RCC 7860 (cell line): ENCODE results near the gene ZNF408.
A peak's percentile ranks its signal among the peaks of the same experiment; 100 is the strongest.
"Not testable (repeated sequence)": the region's sequence is repeated elsewhere in the genome, so short reads cannot be mapped to it uniquely, and the experiment has no call there.

Source experiments
- DNase-seq: peaks from one replicate; pipeline ENCODE4 v3.0.0-alpha.2; 2015; ENCODE audit warnings: low spot score
- FAIRE-seq: peaks from 2 replicates; lab custom pipeline; 2012; peaks lifted over from hg19 to GRCh38; lab: Jason Lieb, UNC

Gene ZNF408

GRCh38 chr11:46700241-46701077 lies at the start of gene ZNF408, which contains the start of gene ARHGAP1:
ZNF408 (plus strand) TSS chr11:46701031; CDS start chr11:46701048, 17 bp downstream.
ARHGAP1 (minus strand) TSS chr11:46700619; CDS start chr11:46696107, 4,512 bp downstream.
- peak; percentile 88 for DNase-seq

GRCh38 chr11:46655631-46656030 lies 45.2 kb upstream of the ZNF408 start:
- no peak for FAIRE-seq

More at GRCh38 chr11:46700241-46701077, at the start of gene ZNF408, which contains the start of gene ARHGAP1:
- peak; percentile 78 for FAIRE-seq

GRCh38 chr11:46657186-46657585 lies 43.6 kb upstream of the ZNF408 start:
- FAIRE-seq (no peak), DNase-seq (no peak)

More at GRCh38 chr11:46655631-46656030, 45.2 kb upstream of the ZNF408 start:
- no peak for DNase-seq

DNA sequence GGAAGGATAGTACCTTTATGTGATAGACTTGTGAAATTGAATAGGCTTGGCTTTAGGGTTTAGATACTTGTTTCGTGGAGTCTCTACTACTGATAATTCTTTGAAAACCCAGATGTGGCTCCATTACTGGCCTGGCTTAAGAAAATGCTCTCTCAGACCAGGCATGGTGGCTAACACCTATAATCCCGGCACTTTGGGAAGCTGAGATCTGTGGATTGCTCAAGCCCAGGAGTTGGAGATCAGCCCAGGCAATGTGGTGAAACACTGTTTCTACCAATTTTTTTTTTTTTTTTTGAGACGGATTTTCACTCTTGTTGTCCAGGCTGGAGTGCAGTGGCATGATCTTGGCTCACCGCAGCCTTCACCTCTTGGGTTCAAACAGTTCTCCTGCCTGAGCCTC lies 42.6 kb upstream of the ZNF408 start:
- DNase-seq = no peak
- no peak for FAIRE-seq

- no peak for FAIRE-seq
- no peak for DNase-seq
Observed at GRCh38 chr11:46659908-46660307, 40.9 kb upstream of the ZNF408 start.

GRCh38 chr11:46661836-46662235 lies 39.0 kb upstream of the ZNF408 start:
- DNase-seq (no peak), FAIRE-seq (no peak)

DNA sequence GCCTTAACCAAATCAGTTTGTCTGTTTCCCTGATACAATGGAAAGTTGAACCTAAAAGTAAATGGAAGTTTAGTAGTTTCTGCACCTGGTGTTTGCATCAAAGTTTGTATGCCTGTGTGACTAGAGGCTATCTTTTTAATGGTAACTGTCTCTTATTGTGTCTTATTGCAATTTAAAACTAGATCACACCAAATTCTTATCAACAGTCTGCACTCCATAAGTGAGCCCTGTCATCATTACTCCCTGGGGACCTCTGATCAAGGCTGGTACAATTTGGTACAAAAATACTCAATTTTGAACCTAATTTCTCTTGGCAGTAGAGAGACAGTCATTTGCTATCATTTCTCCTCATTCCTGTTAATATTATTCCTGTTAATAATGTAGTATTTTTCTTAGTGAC lies 38.5 kb upstream of the ZNF408 start:
- FAIRE-seq (no peak), DNase-seq (no peak)

- FAIRE-seq = no peak
- DNase-seq = no peak
Observed at GRCh38 chr11:46663277-46663940, 37.4 kb upstream of the ZNF408 start.

DNA sequence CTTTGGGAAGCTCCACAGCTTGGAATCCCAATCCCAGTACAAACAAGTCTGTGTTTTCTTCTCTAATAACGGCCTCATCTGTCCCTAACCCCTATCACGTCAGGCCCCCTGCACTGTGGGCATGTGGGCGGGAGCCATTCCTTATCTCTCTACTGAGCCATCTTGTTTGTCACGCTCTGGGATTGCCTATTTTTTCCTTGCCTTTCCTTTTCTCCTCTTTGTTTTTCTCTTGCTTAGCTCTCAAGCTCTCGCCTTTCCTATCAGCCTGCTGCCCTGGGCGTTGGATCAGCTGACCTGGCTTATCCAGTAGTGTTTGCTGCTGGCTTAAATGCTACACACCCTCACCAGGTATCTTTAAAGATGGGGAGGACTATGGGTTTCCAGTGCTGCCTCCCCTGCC lies 36.2 kb upstream of the ZNF408 start:
- FAIRE-seq (no peak), DNase-seq (no peak)

- FAIRE-seq (no peak), DNase-seq (no peak)
Observed at GRCh38 chr11:46665356-46665755, 35.5 kb upstream of the ZNF408 start.

- FAIRE-seq = no peak
- DNase-seq = no peak
Observed at GRCh38 chr11:46666516-46666915, 34.3 kb upstream of the ZNF408 start.

DNA sequence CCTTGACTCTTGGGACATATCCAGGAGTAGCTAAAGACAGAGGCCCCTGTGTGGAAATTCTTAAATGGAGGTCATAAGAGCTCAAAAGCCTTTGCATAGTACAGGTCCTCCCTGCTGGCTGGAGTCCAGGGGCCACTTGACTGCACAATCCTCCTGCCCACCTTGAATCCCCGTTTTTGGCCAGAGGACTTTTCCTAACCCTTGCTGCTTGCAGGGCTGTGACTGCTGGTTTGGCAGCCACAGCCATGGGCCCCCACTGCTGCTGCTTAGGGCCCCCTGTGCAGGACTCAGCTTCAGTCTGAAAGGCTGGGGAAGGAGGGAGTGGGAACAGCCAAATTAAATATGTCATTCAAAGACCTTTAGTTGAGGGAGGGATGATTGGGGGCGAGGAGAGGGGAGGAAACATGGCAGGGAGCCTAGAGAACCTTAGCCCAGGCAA lies 33.8 kb upstream of the ZNF408 start:
- no peak for FAIRE-seq

DNA sequence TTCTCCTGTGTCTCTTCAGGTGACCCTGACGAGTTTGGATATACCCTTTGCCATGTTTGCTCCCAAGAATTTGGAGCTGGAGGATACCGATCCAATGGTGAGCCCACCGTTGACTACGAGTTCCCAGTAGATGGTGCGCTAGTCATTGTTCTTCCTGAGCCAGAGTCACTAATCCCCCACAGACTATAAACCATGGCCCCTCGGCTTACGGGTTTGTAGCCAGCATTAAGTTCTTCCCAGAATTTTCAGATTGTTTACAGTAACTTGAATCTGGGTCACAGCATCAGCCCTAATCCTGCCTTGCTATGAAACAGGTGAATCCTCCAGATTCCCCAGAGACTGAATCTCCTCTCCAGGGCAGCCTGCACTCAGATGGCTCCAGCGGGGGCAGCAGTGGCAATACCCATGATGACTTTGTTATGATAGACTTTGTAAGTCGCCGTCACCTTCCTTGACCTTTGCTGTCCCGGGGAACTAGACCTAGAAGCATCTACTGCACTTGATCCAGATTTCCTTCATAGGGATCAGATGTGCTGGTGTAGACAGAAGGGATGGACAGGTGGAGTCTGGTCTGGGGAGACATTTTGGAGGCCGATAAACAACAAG lies 32.2 kb upstream of the ZNF408 start:
- DNase-seq (no peak), FAIRE-seq (no peak)

More for the DNA sequence above, 33.8 kb upstream of the ZNF408 start:
- DNase-seq = no peak

DNA sequence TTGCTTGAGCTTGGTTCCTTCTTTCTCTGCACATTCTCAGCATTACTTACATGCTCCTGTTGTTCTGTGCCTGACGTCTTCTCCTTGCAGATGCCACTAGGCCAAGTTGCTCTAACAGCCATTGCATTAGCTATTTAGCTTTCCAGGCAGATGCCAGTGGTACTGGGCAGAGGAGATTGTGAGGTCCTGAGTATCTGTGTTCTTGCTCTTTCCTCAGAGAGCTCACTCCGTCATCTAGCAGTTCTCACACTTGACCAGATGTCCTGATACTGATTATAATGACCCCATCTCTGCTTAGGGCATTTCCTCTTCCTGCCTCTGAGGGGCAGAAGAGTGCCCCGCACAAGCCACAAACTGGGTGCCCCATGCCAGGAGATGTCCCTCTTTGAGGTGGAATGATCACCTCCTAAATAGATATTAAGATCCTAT lies 31.1 kb upstream of the ZNF408 start:
- no peak for FAIRE-seq

GRCh38 chr11:46670521-46670920 lies 30.3 kb upstream of the ZNF408 start:
- not testable (repeated sequence) for FAIRE-seq, DNase-seq

More for the DNA sequence above, 31.1 kb upstream of the ZNF408 start:
- DNase-seq = no peak

DNA sequence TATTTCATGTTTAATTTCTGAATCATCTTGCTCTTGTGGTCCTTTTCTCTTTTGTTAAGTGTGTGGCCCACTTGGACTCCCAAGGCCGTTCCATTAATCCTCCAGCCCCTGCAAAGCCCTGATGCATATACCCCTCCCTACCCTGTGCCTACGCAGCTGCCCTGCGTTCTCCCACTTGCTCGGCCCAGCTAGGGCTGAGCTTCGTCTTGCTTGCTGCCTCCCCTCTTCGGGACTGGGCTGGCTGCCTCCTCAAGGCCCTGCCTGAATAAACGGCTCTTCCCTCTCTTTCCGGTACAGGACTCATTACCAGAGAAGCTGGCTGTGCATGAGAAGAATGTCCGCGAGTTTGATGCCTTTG lies 28.9 kb upstream of the ZNF408 start:
- no peak for DNase-seq
- FAIRE-seq = no peak

GRCh38 chr11:46672381-46672839 lies 28.4 kb upstream of the ZNF408 start:
- FAIRE-seq (no peak), DNase-seq (no peak)

- no peak for FAIRE-seq
- no peak for DNase-seq
Observed at GRCh38 chr11:46673713-46674462, 26.9 kb upstream of the ZNF408 start.

GRCh38 chr11:46674463-46675287 lies 26.2 kb upstream of the ZNF408 start:
- FAIRE-seq (no peak), DNase-seq (no peak)
